ENCODE measurements around the gene CLK2. TPM values are rescaled to one million over a fixed set of nuclear protein-coding genes. Genes with fewer than 3 reads are reported as not detected.

CLK2 gene
- total RNA-seq, result 51.2 TPM
- long read RNA-seq, transcript CLK2-205 (12 exons, 1,885 nt), result minor isoform, 6 of 110 reads
- long read RNA-seq, transcript CLK2-203 (13 exons, 2,166 nt), result major isoform, 39 of 110 reads
- long read RNA-seq, transcript CLK2-202 (13 exons, 1,934 nt), result minor isoform, 5 of 110 reads
- long read RNA-seq, partial matches to known transcripts, result 4 of 110 reads
- long read RNA-seq, other reads (novel, unspliced or antisense), result 53 of 110 reads

GRCh38 chr1:155273343-155274245, at the start of gene CLK2:
TSS of gene CLK2 (minus strand) at chr1:155273504. CDS start at chr1:155270977, 2,527 bp downstream.
- ATAC-seq (peak; percentile 93), DNase-seq (peak; percentile 99)
- Histone ChIP-seq H3K4me1 (peaks cover 27% of the 10 kb centered on the region), H3K36me3 (peaks cover 29% of the 10 kb centered on the region), H3K27me3 (no peaks in the 10 kb centered on the region), H3K9me3 (no peaks in the 10 kb centered on the region), H3K27ac (peak within 1 kb of the TSS; percentile 90), H3K4me3 (peak within 1 kb of the TSS; percentile 68)
- TF ChIP-seq, protein P1, sequence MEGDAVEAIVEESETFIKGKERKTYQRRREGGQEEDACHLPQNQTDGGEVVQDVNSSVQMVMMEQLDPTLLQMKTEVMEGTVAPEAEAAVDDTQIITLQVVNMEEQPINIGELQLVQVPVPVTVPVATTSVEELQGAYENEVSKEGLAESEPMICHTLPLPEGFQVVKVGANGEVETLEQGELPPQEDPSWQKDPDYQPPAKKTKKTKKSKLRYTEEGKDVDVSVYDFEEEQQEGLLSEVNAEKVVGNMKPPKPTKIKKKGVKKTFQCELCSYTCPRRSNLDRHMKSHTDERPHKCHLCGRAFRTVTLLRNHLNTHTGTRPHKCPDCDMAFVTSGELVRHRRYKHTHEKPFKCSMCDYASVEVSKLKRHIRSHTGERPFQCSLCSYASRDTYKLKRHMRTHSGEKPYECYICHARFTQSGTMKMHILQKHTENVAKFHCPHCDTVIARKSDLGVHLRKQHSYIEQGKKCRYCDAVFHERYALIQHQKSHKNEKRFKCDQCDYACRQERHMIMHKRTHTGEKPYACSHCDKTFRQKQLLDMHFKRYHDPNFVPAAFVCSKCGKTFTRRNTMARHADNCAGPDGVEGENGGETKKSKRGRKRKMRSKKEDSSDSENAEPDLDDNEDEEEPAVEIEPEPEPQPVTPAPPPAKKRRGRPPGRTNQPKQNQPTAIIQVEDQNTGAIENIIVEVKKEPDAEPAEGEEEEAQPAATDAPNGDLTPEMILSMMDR (IDR thresholded peaks at IDR 0.05), result no peak
- intact Hi-C loops (cut with DNase I), result no loop called here

- H3K4me1 ChIP-seq, result peaks cover 36% of the 10 kb centered on the region
- no peaks in the 10 kb centered on the region for H3K9me3 ChIP-seq
- no peak for ATAC-seq
- H3K4me3 ChIP-seq, result peak overlapping the region; percentile 76
- peaks cover 29% of the 10 kb centered on the region for H3K36me3 ChIP-seq
- intact Hi-C loops (cut with DNase I), result loop anchor here (10.0 kb wide), 1 partner anchor 68 kb away; the partner anchor contains the start of gene ENTREP3
- DNase-seq, result peak; percentile 75
- TF ChIP-seq, protein P1 (IDR thresholded peaks at IDR 0.05), result no peak
- peak overlapping the region; percentile 92 for H3K27ac ChIP-seq
- H3K27me3 ChIP-seq, result no peaks in the 10 kb centered on the region
Observed at GRCh38 chr1:155322571-155322952, 49.3 kb upstream of the CLK2 start.

GRCh38 chr1:155321639-155322503, 48.6 kb upstream of the CLK2 start:
- Histone ChIP-seq H3K9me3 (no peaks in the 10 kb centered on the region), H3K36me3 (peaks cover 31% of the 10 kb centered on the region), H3K4me3 (peak overlapping the region; percentile 76), H3K4me1 (peaks cover 36% of the 10 kb centered on the region), H3K27me3 (no peaks in the 10 kb centered on the region), H3K27ac (no peak overlapping the region)
- DNase-seq, result no peak
- ATAC-seq, result no peak
- TF ChIP-seq, protein P1 (IDR thresholded peaks at IDR 0.05), result no peak
- intact Hi-C loops (cut with DNase I), result loop anchor here (10.0 kb wide), 1 partner anchor 67 kb away; the partner anchor contains the start of gene ENTREP3

- intact Hi-C loops (cut with DNase I), result loop anchor here (10.0 kb wide), 1 partner anchor 66 kb away; the partner anchor contains the start of gene ENTREP3
Observed at GRCh38 chr1:155320661-155321617, 47.6 kb upstream of the CLK2 start, which contains the start of gene RUSC1. TSS of gene RUSC1 (plus strand) at chr1:155320894. CDS start at chr1:155321774, 880 bp downstream.

More at GRCh38 chr1:155320661-155321617, 47.6 kb upstream of the CLK2 start, which contains the start of gene RUSC1:
- peak; percentile 86 for DNase-seq
- H3K36me3 ChIP-seq, result peaks cover 34% of the 10 kb centered on the region
- ATAC-seq, result peak; percentile 2
- H3K27ac ChIP-seq, result peak within 1 kb of the TSS; percentile 51
- H3K27me3 ChIP-seq, result no peaks in the 10 kb centered on the region
- peaks cover 36% of the 10 kb centered on the region for H3K4me1 ChIP-seq
- TF ChIP-seq, protein P1 (IDR thresholded peaks at IDR 0.05), result no peak
- peak within 1 kb of the TSS; percentile 76 for H3K4me3 ChIP-seq
- no peaks in the 10 kb centered on the region for H3K9me3 ChIP-seq
